ENCODE results near the gene PTCH1. TPM values are rescaled to one million over a fixed set of nuclear protein-coding genes. Genes with fewer than 3 reads are reported as not detected.

The PTCH1 gene
- total RNA-seq, 2 donors from 2014 or later, result 14.4 to 18.5 TPM

- peaks cover 9% of the 10 kb centered on the region for H3K27me3 Mint-ChIP-seq
- no peak overlapping the region for H3K27ac Mint-ChIP-seq
- H3K4me1 Mint-ChIP-seq, result peaks cover 2% of the 10 kb centered on the region
- H3K4me3 Mint-ChIP-seq, result no peak overlapping the region
- no peaks in the 10 kb centered on the region for H3K36me3 Mint-ChIP-seq (ENCODE audit: low read depth)
- no peaks in the 10 kb centered on the region for H3K9me3 ChIP-seq (ENCODE audit: control insufficient read depth, low read length, poor library complexity, severe bottlenecking)
- no peak for ATAC-seq
- DNase-seq, result no peak
Observed at GRCh38 chr9:95407524-95407923, 109.2 kb downstream of the PTCH1 start.

- H3K27me3 Mint-ChIP-seq, result no peaks in the 10 kb centered on the region
- H3K4me3 Mint-ChIP-seq, result no peak overlapping the region
- H3K36me3 Mint-ChIP-seq (ENCODE audit: low read depth), result no peaks in the 10 kb centered on the region
- DNase-seq (no peak), ATAC-seq (no peak)
- no peaks in the 10 kb centered on the region for H3K9me3 ChIP-seq (ENCODE audit: control insufficient read depth, low read length, poor library complexity, severe bottlenecking)
- no peak overlapping the region for H3K27ac Mint-ChIP-seq
- peaks cover 2% of the 10 kb centered on the region for H3K4me1 Mint-ChIP-seq
Observed at GRCh38 chr9:95406121-95406520, 110.7 kb downstream of the PTCH1 start.

- ATAC-seq, result no peak
- Mint-ChIP-seq H3K27ac (no peak overlapping the region), H3K36me3 (ENCODE audit: low read depth) (no peaks in the 10 kb centered on the region), H3K4me3 (no peak overlapping the region), H3K27me3 (no peaks in the 10 kb centered on the region), H3K4me1 (no peaks in the 10 kb centered on the region)
- no peaks in the 10 kb centered on the region for H3K9me3 ChIP-seq (ENCODE audit: control insufficient read depth, low read length, poor library complexity, severe bottlenecking)
- DNase-seq, result no peak
Observed at GRCh38 chr9:95399261-95399660, 117.5 kb downstream of the PTCH1 start.

Other genes with a start within 250 kb of the PTCH1 start
- gene FANCC, start 199.3 kb downstream of the PTCH1 start, total RNA-seq, result 1 to 10 TPM; 3.7 to 3.9 TPM